Mucosa of descending colon (tissue), 3 donors: ENCODE measurements around the gene FRG2. TPM values are rescaled to one million over a fixed set of nuclear protein-coding genes. Genes with fewer than 3 reads are reported as not detected.
"Not testable (repeated sequence)": the region's sequence is repeated elsewhere in the genome, so short reads cannot be mapped to it uniquely, and the experiment has no call there.

Experiments used
- ATAC-seq: fragments of 200-7000 bp; cut with Tn5 transposase; one replicate; pipeline ENCODE4 v1.9.1; 2020; ENCODE audit warnings: mild to moderate bottlenecking, moderate library complexity
- DNase-seq, 3 donors: peaks; one replicate each; pipeline ENCODE4 v3.0.0-alpha.2; 2020
- H3K36me3 ChIP-seq: fragments of 200-600 bp; one replicate; pipeline ENCODE4 v1.8.0; 2021; ENCODE audit warnings: low read depth, mild to moderate bottlenecking
- H3K4me1 ChIP-seq: fragments of 200-600 bp; one replicate; pipeline ENCODE4 v1.8.0; 2021; ENCODE audit warnings: low read depth, mild to moderate bottlenecking
- H3K4me3 ChIP-seq: fragments of 200-600 bp; one replicate; pipeline ENCODE4 v1.8.0; 2021; ENCODE audit warnings: mild to moderate bottlenecking
- H3K9me3 ChIP-seq: fragments of 200-600 bp; one replicate; pipeline ENCODE4 v1.8.0; 2021; ENCODE audit warnings: mild to moderate bottlenecking
- CTCF ChIP-seq: fragments of 200-600 bp; IDR thresholded peaks from one replicate; pipeline ENCODE4 v1.8.0; 2022; ENCODE audit warnings: antibody characterized with exemption, mild to moderate bottlenecking
- intact Hi-C, 2 donors: fragments of 100-400 bp; cut with DNase I in 1 of 2; cut with micrococcal nuclease in 1 of 2; formaldehyde crosslinking; loops; one replicate each; pipeline versions ENCODE4 v1.11.0 to v1.11.1; 2022; cut with DNase I, micrococcal nuclease
- total RNA-seq, 3 donors: library from RNA; stranded (reverse); fragmentation: NEBNext Ultra II Directional in 2 of 3; extraction: Animal tissue kit (Norgen Biotek cat#: 25700) in 2 of 3; gene quantifications; one replicate each; pipeline versions ENCODE4 v1.2.1 to v1.2.4, GENCODE V29; 2021 to 2023
- donor health status: DM: no; HTN: no; CAD: no; lungs with moderate emphysema.
- donor health status: DM: no; HTN: no; CAD: no.
- donor health status: DM: no; HTN: yes; CAD: no.

FRG2 gene
- total RNA-seq, 3 donors from 2014 or later, result not detected

- no peaks in the 10 kb centered on the region for H3K9me3 ChIP-seq
- H3K4me1 ChIP-seq, result peaks cover 7% of the 10 kb centered on the region
- intact Hi-C loops, result no loop called here
- no peak for TF ChIP-seq CTCF
- no peak overlapping the region for H3K4me3 ChIP-seq
- DNase-seq (no peak), ATAC-seq (no peak)
- H3K36me3 ChIP-seq, result no peaks in the 10 kb centered on the region
Observed at GRCh38 chr4:190016369-190017289, 10.4 kb downstream of the FRG2 start.

GRCh38 chr4:190015538-190016368 is 11.3 kb downstream of the FRG2 start:
- no peak for TF ChIP-seq CTCF
- Histone ChIP-seq H3K4me3 (no peak overlapping the region), H3K36me3 (no peaks in the 10 kb centered on the region), H3K4me1 (peaks cover 5% of the 10 kb centered on the region), H3K9me3 (no peaks in the 10 kb centered on the region)
- ATAC-seq (no peak), DNase-seq (no peak)
- intact Hi-C loops, result no loop called here

GRCh38 chr4:190014771-190015537 is 12.1 kb downstream of the FRG2 start:
- Histone ChIP-seq H3K4me1 (peaks cover 4% of the 10 kb centered on the region), H3K9me3 (no peaks in the 10 kb centered on the region), H3K36me3 (no peaks in the 10 kb centered on the region), H3K4me3 (no peak overlapping the region)
- TF ChIP-seq CTCF, result no peak
- ATAC-seq (peak; percentile 20), DNase-seq (no peak)
- intact Hi-C loops, result no loop called here

- intact Hi-C loops, H3K4me3 ChIP-seq, ATAC-seq, DNase-seq, H3K36me3 ChIP-seq, H3K9me3 ChIP-seq, H3K4me1 ChIP-seq: not testable (repeated sequence)
Observed at GRCh38 chr4:189989941-189990340, 37.1 kb downstream of the FRG2 start.

GRCh38 chr4:189988877-189989431 is 38.1 kb downstream of the FRG2 start:
- no peak for DNase-seq
- no peak for ATAC-seq
- TF ChIP-seq CTCF, result no peak
- Histone ChIP-seq H3K36me3 (no peaks in the 10 kb centered on the region), H3K4me1 (no peaks in the 10 kb centered on the region), H3K9me3 (no peaks in the 10 kb centered on the region), H3K4me3 (no peak overlapping the region)
- intact Hi-C loops, result no loop called here

GRCh38 chr4:189985651-189986243 is 41.3 kb downstream of the FRG2 start:
- H3K4me1 ChIP-seq, H3K36me3 ChIP-seq, intact Hi-C loops, ATAC-seq, H3K4me3 ChIP-seq, H3K9me3 ChIP-seq, DNase-seq: not testable (repeated sequence)

- H3K4me1 ChIP-seq, H3K36me3 ChIP-seq, ATAC-seq, intact Hi-C loops, H3K9me3 ChIP-seq, DNase-seq, H3K4me3 ChIP-seq: not testable (repeated sequence)
Observed at GRCh38 chr4:189984661-189985060, 42.4 kb downstream of the FRG2 start.

- DNase-seq, H3K9me3 ChIP-seq, ATAC-seq, H3K36me3 ChIP-seq, H3K4me1 ChIP-seq, intact Hi-C loops, H3K4me3 ChIP-seq: not testable (repeated sequence)
Observed at GRCh38 chr4:189983916-189984526, 43.0 kb downstream of the FRG2 start.
